Thoracic aorta (tissue), 2 donors: ENCODE data around the gene CAPN5. TPM values are rescaled to one million over a fixed set of nuclear protein-coding genes. Genes with fewer than 3 reads are reported as not detected.
A peak's percentile ranks its signal among the peaks of the same experiment; 100 is the strongest.

ENCODE experiments used
- ATAC-seq: fragments of 150-250 bp; one replicate; pipeline ENCODE4 v1.8.0; 2017; ENCODE audit warnings: low read depth; ENCODE audit not compliant: insufficient number of reproducible peaks, low FRiP score
- DNase-seq: peaks from one replicate; pipeline ENCODE4 v3.0.0-alpha.2; 2020; ENCODE audit warnings: low spot score
- H3K27ac ChIP-seq, 2 donors: fragments of 200-600 bp; sonication (generic); 1 replicate in 1 of 2; 2 replicates in 1 of 2; pipeline ENCODE4 v1.5.1; 2016; ENCODE audit warnings: mild to moderate bottlenecking in 2 of 2, moderate library complexity in 2 of 2
- H3K27me3 ChIP-seq: fragments of 200-600 bp; sonication (generic); replicated peaks from 2 replicates; pipeline ENCODE4 v1.6.0; 2016; ENCODE audit warnings: mild to moderate bottlenecking; ENCODE audit not compliant: insufficient read depth
- H3K36me3 ChIP-seq: fragments of 200-600 bp; sonication (generic); one replicate; pipeline ENCODE4 v1.5.1; 2016
- H3K4me1 ChIP-seq, 2 donors: fragments of 200-600 bp; sonication (generic); 1 replicate in 1 of 2; 2 replicates in 1 of 2; pipeline versions ENCODE4 v1.5.1 to v1.6.0; 2016; ENCODE audit warnings: low read depth in 2 of 2, mild to moderate bottlenecking in 1 of 2; ENCODE audit not compliant: control insufficient read depth in 1 of 2
- H3K4me3 ChIP-seq: fragments of 200-600 bp; sonication (generic); 2 replicates; pipeline ENCODE4 v1.5.1; 2016; ENCODE audit warnings: mild to moderate bottlenecking
- H3K9me3 ChIP-seq: fragments of 200-600 bp; sonication (generic); 2 replicates; pipeline ENCODE4 v1.5.1; 2016
- CTCF ChIP-seq: fragments of 200-600 bp; sonication (generic); IDR thresholded peaks from one replicate; pipeline ENCODE4 v1.5.1; 2019; ENCODE audit warnings: antibody characterized with exemption
- total RNA-seq, 2 donors: library from RNA; depleted of rRNA; stranded (reverse); fragments of >200 nt; gene quantifications; one replicate each; pipeline versions ENCODE4 v1.1.0 to v1.2.3, GENCODE V29; 2016

Gene CAPN5
- total RNA-seq, 2 donors from 2014 or later: 9.5 to 20.8 TPM

- no peak for TF ChIP-seq CTCF
- Histone ChIP-seq H3K27ac (no peak overlapping the region), H3K4me1 (peaks cover 9 to 21% of the 10 kb centered on the region in 2 donors), H3K36me3 (no peaks in the 10 kb centered on the region), H3K27me3 (no peaks in the 10 kb centered on the region), H3K9me3 (no peaks in the 10 kb centered on the region), H3K4me3 (no peak overlapping the region)
- DNase-seq (no peak), ATAC-seq (no peak)
Measured at GRCh38 chr11:77063861-77064260, 2.9 kb upstream of the CAPN5 start.

GRCh38 chr11:77064648-77065217 lies 2.0 kb upstream of the CAPN5 start:
- DNase-seq (no peak), ATAC-seq (no peak)
- Histone ChIP-seq H3K36me3 (no peaks in the 10 kb centered on the region), H3K27ac (no peak overlapping the region), H3K27me3 (no peaks in the 10 kb centered on the region), H3K4me3 (no peak overlapping the region), H3K9me3 (no peaks in the 10 kb centered on the region), H3K4me1 (peaks cover 9 to 24% of the 10 kb centered on the region in 2 donors)
- no peak for TF ChIP-seq CTCF

- ATAC-seq: no peak
- no peak for DNase-seq
Measured at GRCh38 chr11:77065878-77066228, 918 bp upstream of the CAPN5 start.

GRCh38 chr11:77067861-77068443 lies 1.2 kb downstream of the CAPN5 start:
- peak overlapping the region; percentile 79 for H3K4me3 ChIP-seq
- no peak for DNase-seq
- peaks cover 18 to 40% of the 10 kb centered on the region in 2 donors for H3K4me1 ChIP-seq
- no peak overlapping the region for H3K27ac ChIP-seq
- no peaks in the 10 kb centered on the region for H3K9me3 ChIP-seq
- no peak for TF ChIP-seq CTCF
- H3K27me3 ChIP-seq: no peaks in the 10 kb centered on the region
- ATAC-seq: no peak
- no peaks in the 10 kb centered on the region for H3K36me3 ChIP-seq

More at GRCh38 chr11:77065878-77066228, 918 bp upstream of the CAPN5 start:
- no peaks in the 10 kb centered on the region for H3K9me3 ChIP-seq
- peaks cover 9 to 24% of the 10 kb centered on the region in 2 donors for H3K4me1 ChIP-seq
- H3K4me3 ChIP-seq: peak overlapping the region; percentile 79
- H3K36me3 ChIP-seq: no peaks in the 10 kb centered on the region
- no peaks in the 10 kb centered on the region for H3K27me3 ChIP-seq
- no peak for TF ChIP-seq CTCF
- H3K27ac ChIP-seq: peak overlapping the region; percentile 55 to 76

GRCh38 chr11:77068457-77069335 lies 1.9 kb downstream of the CAPN5 start:
- Histone ChIP-seq H3K4me1 (peaks cover 24 to 48% of the 10 kb centered on the region in 2 donors), H3K36me3 (no peaks in the 10 kb centered on the region), H3K27ac (no peak overlapping the region), H3K27me3 (no peaks in the 10 kb centered on the region), H3K4me3 (no peak overlapping the region), H3K9me3 (no peaks in the 10 kb centered on the region)
- DNase-seq (no peak), ATAC-seq (no peak)
- TF ChIP-seq CTCF: no peak
